Muscle of leg (tissue), 11 donors: ENCODE measurements around the gene SMOC2. TPM values are rescaled to one million over a fixed set of nuclear protein-coding genes. Genes with fewer than 3 reads are reported as not detected.
A peak's percentile ranks its signal among the peaks of the same experiment; 100 is the strongest.

Experiments
- DNase-seq: peaks from one replicate; pipeline ENCODE4 v3.0.0; 2013
- H3K27ac ChIP-seq: one replicate; pipeline ENCODE4 v1.5.1; 2013; ENCODE audit warnings: mild to moderate bottlenecking, low read length, control low read depth
- H3K27me3 ChIP-seq: one replicate; pipeline ENCODE4 v1.6.1; 2013; ENCODE audit warnings: low read length; ENCODE audit not compliant: control insufficient read depth, insufficient read depth
- H3K36me3 ChIP-seq: one replicate; pipeline ENCODE4 v1.6.1; 2013; ENCODE audit warnings: low read length; ENCODE audit not compliant: control insufficient read depth, insufficient read depth
- H3K4me1 ChIP-seq: one replicate; pipeline ENCODE4 v1.6.1; 2013; ENCODE audit warnings: low read length; ENCODE audit not compliant: control insufficient read depth, insufficient read depth
- H3K4me3 ChIP-seq: one replicate; pipeline ENCODE4 v1.5.1; 2013; ENCODE audit warnings: low read length, control low read depth
- H3K9me3 ChIP-seq: replicated peaks from 2 replicates; pipeline ENCODE4 v1.6.1; 2013; ENCODE audit warnings: low read depth, low read length; ENCODE audit not compliant: control insufficient read depth
- WGBS: methylation state at CpG from one replicate; pipeline ENCODE4 v1.1.5; 2013; ENCODE audit warnings: missing lambda C conversion rate; ENCODE audit not compliant: insufficient coverage; 5-methylcytosine and 5-hydroxymethylcytosine counted together
- polyA plus RNA-seq, 8 donors: library from polyadenylated mRNA; unstranded; fragments of 120-200 nt; gene quantifications; one replicate each; pipeline versions ENCODE4 v1.2.1 to v1.2.3, GENCODE V29; 2013; ENCODE audit warnings: inconsistent platforms in 1 of 8, low replicate concordance in 1 of 8; ENCODE audit not compliant: insufficient read length in 8 of 8, insufficient read depth in 1 of 8
- total RNA-seq: library from RNA; stranded (reverse); fragments of 120-200 nt; gene quantifications from one replicate; pipeline ENCODE4 v1.2.4, GENCODE V29; 2013

The SMOC2 gene
- total and polyA plus RNA-seq, 9 donors, result 58.0 to 109 (median 78.9) TPM

GRCh38 chr6:168441434-168442391, 729 bp downstream of the SMOC2 start:
- WGBS, result under 1% methylated on average over 86 of the region's 87 CpGs
- Histone ChIP-seq H3K9me3 (no peaks in the 10 kb centered on the region), H3K27ac (no peak overlapping the region), H3K27me3 (peaks cover 46% of the 10 kb centered on the region), H3K36me3 (no peaks in the 10 kb centered on the region), H3K4me3 (peak overlapping the region; percentile 52), H3K4me1 (peaks cover 25% of the 10 kb centered on the region)
- DNase-seq, result peak; percentile 45

GRCh38 chr6:168442646-168443045, 1.7 kb downstream of the SMOC2 start:
- no CpG with 5 or more reads among the region's 5 CpGs for WGBS
- no peak for DNase-seq
- H3K27ac ChIP-seq, result no peak overlapping the region
- H3K4me3 ChIP-seq, result peak overlapping the region; percentile 52
- H3K9me3 ChIP-seq, result no peaks in the 10 kb centered on the region
- H3K36me3 ChIP-seq, result no peaks in the 10 kb centered on the region
- H3K4me1 ChIP-seq, result peaks cover 25% of the 10 kb centered on the region
- peaks cover 51% of the 10 kb centered on the region for H3K27me3 ChIP-seq

DNA sequence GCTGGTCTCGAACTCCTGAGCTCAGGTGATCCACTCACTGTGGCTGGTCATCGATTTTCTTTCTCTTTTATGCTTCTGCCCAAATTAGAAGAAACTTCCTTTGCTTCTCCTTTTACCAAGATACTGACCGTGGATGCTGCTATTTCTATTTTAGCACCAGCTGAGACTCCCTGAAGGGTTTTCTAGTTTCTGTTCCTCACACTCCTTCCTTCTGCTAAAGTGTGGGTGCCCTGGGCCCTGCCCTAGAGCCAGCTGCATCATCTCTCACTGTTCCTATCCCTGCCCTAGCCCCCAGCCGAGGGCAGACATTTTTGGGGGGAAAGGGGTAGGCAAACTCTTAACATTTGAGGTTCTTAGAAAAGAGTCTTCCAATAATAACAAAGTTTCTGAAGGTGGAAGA, 6.3 kb downstream of the SMOC2 start:
- DNase-seq, result no peak
- H3K4me3 ChIP-seq, result no peak overlapping the region
- WGBS, result 73% methylated on average over 2 of the region's 4 CpGs
- no peaks in the 10 kb centered on the region for H3K9me3 ChIP-seq
- H3K27ac ChIP-seq, result no peak overlapping the region
- peaks cover 26% of the 10 kb centered on the region for H3K27me3 ChIP-seq
- H3K4me1 ChIP-seq, result peaks cover 8% of the 10 kb centered on the region
- H3K36me3 ChIP-seq, result no peaks in the 10 kb centered on the region

DNA sequence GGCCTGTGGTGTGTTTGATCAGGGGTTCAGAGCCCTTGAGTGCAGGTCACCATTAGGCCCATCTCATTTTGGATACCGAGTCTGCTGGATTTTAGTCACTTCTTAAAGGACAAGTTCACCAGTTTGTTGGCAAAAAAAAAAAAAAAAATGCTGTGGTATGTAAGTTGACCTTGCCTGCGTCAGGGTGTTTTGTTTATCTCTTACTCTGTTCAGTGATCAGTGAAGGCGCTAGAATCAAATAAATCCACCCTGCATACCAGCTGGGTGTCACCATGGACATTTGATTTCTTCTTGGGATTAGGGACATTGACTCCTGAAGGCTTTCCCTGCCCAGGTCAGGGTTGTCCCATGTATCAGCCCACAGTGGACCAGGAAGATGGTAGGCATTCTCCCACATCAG, 6.7 kb downstream of the SMOC2 start:
- H3K9me3 ChIP-seq, result no peaks in the 10 kb centered on the region
- no peak for DNase-seq
- no peak overlapping the region for H3K27ac ChIP-seq
- H3K4me3 ChIP-seq, result no peak overlapping the region
- H3K4me1 ChIP-seq, result peaks cover 8% of the 10 kb centered on the region
- H3K27me3 ChIP-seq, result peaks cover 21% of the 10 kb centered on the region
- WGBS, result no CpG with 5 or more reads among the region's 3 CpGs
- no peaks in the 10 kb centered on the region for H3K36me3 ChIP-seq

GRCh38 chr6:168448243-168448855, 7.4 kb downstream of the SMOC2 start:
- Histone ChIP-seq H3K27me3 (peaks cover 15% of the 10 kb centered on the region), H3K4me1 (peaks cover 10% of the 10 kb centered on the region), H3K36me3 (no peaks in the 10 kb centered on the region), H3K4me3 (no peak overlapping the region), H3K9me3 (no peaks in the 10 kb centered on the region), H3K27ac (no peak overlapping the region)
- WGBS, result 98% methylated on average over 4 of the region's 11 CpGs
- no peak for DNase-seq

DNA sequence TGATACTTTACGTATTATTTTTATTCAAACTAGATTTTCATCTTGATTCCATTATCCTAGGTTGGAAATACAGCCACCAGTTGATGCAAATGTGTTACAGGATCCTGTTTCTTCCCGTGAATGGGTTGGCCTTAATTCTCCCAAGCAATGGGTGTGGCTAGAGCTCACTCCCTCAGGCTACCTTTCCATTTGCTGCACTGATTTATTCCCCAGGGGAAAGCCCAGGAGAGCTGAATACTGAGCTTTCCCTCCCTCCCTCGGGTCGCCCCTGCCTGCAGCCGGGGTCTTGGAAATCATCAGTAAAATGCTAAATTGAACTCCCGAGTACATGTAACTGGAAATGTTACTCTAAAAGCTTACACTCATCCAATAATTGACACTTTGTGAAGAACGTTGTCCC, 9.9 kb downstream of the SMOC2 start:
- DNase-seq, result no peak
- H3K4me3 ChIP-seq, result no peak overlapping the region
- no peak overlapping the region for H3K27ac ChIP-seq
- peaks cover 10% of the 10 kb centered on the region for H3K4me1 ChIP-seq
- H3K36me3 ChIP-seq, result no peaks in the 10 kb centered on the region
- peaks cover 8% of the 10 kb centered on the region for H3K27me3 ChIP-seq
- no CpG with 5 or more reads among the region's 7 CpGs for WGBS
- no peaks in the 10 kb centered on the region for H3K9me3 ChIP-seq

DNA sequence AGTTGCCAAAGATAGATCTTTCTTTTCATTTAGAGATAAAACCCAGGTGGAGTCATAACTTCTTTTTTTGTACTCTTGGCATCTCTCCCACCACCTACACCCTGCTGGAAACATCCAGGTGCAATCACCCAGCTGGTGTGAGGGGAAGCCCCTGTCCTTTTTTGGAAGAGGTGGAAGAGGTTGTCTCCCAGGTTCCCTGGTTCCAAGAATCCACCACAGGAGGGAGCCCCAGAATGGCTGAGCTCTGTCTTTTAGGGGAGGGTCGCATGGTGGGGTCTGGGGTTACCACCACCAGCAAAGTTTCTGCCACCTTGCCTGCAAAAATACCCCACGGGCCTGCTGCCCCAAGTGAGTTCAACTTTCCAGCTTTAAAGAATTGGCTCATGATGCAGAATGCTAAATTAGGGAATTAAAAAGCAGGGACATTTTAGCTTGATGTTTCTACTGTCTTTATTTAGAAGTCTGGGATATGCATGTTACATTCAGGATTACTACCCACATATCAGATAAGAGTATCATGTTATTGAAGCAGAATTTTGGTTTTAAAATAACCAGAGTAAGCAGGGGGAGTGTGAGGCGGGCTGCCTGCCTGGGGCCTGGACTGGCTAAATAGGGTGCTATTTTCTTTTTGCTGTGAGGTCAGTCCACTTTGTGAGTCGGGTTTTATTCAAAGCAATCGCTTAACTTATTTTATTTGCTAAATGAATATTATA, 11.0 kb downstream of the SMOC2 start:
- Histone ChIP-seq H3K9me3 (no peaks in the 10 kb centered on the region), H3K27ac (no peak overlapping the region), H3K4me3 (no peak overlapping the region), H3K4me1 (peaks cover 10% of the 10 kb centered on the region), H3K36me3 (peaks cover 3% of the 10 kb centered on the region), H3K27me3 (peaks cover 7% of the 10 kb centered on the region)
- WGBS, result no CpG with 5 or more reads among the region's 5 CpGs
- no peak for DNase-seq

DNA sequence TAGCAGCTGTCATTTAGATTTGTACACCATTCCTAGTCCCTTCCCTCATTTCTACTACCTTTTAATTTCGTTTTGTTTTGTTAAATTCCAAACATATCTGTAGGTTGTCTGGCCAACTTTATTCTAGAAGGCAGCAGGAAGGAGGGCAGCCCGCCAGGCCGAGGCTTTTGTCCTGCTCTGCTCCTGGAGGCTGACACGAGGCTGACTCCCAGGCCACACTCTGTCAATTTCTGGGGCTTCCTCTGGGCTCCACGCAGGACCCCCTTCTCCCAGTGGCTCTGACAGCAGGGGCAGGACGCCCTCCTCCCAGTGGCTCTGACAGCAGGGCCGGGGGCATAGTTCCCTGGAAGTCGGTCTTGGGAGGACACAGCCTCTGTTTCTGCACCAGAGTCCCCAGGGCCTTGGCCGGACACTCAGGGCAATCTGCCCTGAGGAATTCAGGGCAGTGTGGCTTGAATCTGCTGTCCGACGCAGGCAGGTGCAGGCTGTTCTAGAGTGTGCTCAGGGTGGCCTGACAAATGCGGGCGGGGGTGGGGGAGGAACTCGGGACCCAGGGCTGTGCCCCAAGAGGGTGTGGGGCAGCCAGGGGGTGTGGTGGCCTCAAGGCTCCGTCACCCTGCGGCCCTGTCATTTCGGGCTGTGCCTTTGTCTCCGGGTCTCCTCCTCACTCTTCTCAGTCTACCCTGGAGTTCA, 11.8 kb downstream of the SMOC2 start:
- Histone ChIP-seq H3K4me1 (peaks cover 10% of the 10 kb centered on the region), H3K9me3 (no peaks in the 10 kb centered on the region), H3K27ac (no peak overlapping the region), H3K4me3 (no peak overlapping the region), H3K27me3 (peaks cover 3% of the 10 kb centered on the region), H3K36me3 (peaks cover 3% of the 10 kb centered on the region)
- DNase-seq, result peak; percentile 51
- 51% methylated on average over 12 of the region's 18 CpGs for WGBS

DNA sequence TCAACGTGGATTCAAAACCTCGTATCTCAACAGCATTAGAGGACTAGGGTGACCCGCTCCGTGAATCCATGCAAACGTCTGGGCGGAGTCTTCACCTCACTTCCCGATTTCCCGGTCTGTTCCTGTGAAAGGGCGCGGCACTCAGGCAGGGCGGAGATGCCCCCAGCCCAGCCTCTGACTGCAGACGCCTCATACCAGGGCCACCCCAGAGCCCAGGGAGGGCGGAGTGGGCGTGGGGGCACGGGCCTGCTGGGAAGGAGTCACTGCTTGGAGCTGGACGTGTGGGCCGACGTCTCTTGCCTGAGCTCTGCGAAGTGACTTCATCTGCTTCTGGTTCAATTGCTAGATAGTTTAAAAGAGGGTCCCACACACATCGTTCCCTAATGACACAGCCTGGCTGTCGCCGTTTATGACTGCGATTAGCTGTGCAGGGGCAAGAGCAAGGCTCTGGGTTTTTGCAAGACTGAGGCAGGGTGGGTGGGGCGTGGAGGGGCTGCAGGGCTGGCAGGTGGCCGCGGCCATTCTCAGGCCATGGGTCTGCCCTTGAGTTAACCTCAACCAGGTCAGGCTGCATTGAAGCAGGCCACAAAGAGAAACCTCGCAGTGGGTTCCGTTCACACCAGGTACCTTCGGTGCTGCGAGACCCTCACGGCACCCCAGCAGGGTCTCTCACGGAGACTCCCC, 15.0 kb downstream of the SMOC2 start:
- WGBS, result 81% methylated on average over 30 of the region's 32 CpGs
- H3K36me3 ChIP-seq, result peaks cover 3% of the 10 kb centered on the region
- H3K9me3 ChIP-seq, result no peaks in the 10 kb centered on the region
- H3K27me3 ChIP-seq, result peaks cover 3% of the 10 kb centered on the region
- H3K27ac ChIP-seq, result no peak overlapping the region
- no peak for DNase-seq
- H3K4me1 ChIP-seq, result peaks cover 10% of the 10 kb centered on the region
- no peak overlapping the region for H3K4me3 ChIP-seq
